SK-N-MC (cell line): ENCODE data around the gene ZMYND12.

Experiments used
- EZH2 ChIP-seq: fragments of 200-600 bp; sonication (generic); IDR thresholded peaks from one replicate; pipeline ENCODE4 v1.6.1; 2017; ENCODE audit warnings: antibody characterized with exemption
- FOXP2 ChIP-seq: optimal IDR thresholded peaks from 2 replicates; pipeline ENCODE3; 2011; ENCODE audit warnings: mild to moderate bottlenecking, moderate library complexity; ENCODE audit not compliant: insufficient read depth; ENCODE audit errors: extremely low read length, control extremely low read depth
- POLR2AphosphoS5 ChIP-seq: IDR thresholded peaks from 2 replicates; pipeline ENCODE4 v1.6.1; 2012; ENCODE audit warnings: mild to moderate bottlenecking, low read depth, low read length, borderline replicate concordance

DNA sequence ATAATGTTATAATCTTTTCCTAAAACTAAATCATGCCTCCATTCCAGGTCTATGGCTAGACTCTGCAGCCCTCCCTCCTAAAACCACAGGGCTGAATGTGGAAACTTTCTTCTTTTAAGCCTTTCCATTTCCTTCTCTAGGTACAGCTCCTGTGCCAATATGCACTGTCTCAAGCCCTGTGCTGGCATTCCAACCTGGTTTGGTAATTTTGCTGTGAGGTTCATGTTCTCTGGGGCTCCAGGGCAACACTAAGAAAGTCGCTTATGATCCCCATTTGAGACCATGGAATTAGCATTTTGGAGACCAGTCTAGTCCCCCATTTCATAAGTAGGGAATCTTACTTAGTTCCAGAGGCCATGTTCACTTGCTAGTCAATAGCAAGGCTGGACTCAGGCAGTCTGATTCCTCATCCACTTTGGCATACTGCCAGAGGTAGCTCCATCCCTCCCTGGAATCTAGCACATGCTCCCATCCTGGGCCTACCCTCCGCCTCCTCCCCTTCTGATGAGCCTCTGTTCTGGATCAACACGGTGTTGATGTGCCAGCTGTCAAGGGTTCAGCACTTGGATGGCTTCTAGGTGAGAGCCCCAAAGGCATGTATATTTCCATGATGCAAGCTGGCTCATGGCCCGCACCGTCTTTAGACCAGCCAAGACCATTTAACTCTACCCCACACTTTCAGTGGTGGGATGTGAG, 36.5 kb downstream of the ZMYND12 start:
- TF ChIP-seq POLR2AphosphoS5 (no peak), EZH2 (no peak), FOXP2 (no peak)
